HG03103 (cell line): ENCODE results near the gene CBX6.

ENCODE experiments used
- ATAC-seq: cut with Tn5 transposase; IDR thresholded peaks from one replicate; pipeline ENCODE4 v1.9.1; 2021; ENCODE audit warnings: low read depth; ENCODE audit not compliant: unreplicated experiment

CBX6 gene

DNA sequence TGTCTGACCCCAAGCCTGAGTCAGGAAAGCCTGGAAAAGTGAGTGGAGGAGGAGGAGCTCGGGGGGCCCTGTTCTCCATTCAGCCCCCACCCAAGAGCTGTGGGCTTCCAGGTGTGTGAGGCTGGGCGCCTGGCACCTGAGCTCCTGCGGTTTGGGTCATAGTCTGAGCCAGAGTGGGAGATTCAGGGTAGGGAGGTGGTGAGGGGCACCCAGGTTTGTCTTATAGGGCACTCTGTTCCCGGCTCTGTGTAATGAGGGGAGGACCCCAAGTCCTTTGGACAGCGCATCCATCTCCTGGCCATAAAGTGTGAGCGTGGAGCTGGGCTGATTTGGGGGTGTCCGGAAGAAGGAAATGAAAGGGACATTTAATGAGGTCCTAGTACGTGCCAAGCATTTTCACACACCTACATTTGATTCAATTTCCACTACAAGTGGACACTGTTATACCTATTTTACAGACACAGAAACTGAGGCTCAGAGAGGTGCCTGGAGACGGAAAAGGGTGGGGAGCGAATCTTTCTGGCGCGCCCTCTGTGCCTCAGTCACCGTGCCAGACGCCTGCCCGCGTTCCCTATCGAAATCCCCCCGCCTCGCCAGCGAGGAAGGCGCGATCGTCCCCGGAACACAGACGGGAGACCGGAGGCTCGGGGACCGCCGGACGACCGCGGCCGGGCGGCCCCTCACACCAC is 29.4 kb downstream of the CBX6 start:
- ATAC-seq, result no peak

DNA sequence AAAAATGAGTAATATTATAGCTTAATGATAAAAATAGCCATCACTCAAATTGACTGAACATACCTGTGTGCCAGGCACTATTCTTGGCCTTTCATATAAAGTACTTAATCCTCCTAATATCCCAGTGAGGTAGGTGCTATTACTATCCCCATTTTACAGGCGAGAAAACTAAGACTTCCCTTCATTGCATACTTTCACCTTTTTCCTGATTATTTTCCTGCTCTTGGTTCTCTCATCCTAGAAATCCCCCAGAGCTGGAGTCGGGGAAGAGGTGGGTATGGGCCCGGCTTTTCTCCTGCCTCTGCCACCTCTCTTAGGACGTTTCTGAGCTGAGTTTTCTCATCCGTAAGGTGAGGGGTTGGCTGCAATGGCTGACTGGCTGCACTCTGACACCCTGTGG is 30.4 kb downstream of the CBX6 start:
- ATAC-seq, result no peak

DNA sequence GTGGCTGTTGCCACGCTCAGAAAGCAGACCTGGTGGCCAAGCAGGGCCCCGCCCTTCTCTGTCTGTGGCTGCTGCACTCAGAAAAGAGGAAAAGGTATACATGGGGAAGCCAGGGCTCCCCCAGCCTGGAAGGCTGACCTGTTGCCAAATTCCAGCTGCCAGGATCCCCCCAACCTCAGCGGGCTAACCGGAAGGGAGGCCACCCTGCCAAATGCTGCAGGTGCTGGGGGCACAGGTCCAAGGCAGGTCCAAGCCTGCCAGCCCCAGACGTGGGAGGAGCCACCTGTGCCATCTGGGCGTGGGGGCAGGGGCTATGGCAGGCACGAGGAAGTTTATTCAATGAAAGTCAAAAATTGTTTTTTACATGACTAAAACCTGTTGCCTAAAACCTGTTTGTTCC is 30.8 kb downstream of the CBX6 start:
- no peak for ATAC-seq

DNA sequence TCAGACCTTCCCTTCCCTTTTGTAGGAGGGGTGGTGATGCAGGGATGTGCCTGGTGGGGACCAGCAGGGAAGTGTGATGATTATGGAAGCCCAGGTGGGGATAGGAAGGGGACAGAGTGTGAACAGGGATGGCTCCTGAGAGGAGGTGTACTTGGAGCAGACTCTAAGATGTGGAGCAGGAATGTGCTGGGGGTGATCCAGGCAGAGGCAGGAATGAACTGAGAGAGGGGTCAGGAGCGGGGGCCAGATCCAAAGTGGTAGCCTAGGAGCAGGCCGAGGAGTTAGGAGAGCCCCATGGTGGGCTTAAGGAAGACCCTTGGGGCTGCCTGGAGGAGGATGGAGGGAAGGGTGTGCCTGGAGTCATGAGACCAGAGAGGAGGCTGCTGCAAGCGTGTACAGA is 31.9 kb downstream of the CBX6 start:
- ATAC-seq, result no peak

DNA sequence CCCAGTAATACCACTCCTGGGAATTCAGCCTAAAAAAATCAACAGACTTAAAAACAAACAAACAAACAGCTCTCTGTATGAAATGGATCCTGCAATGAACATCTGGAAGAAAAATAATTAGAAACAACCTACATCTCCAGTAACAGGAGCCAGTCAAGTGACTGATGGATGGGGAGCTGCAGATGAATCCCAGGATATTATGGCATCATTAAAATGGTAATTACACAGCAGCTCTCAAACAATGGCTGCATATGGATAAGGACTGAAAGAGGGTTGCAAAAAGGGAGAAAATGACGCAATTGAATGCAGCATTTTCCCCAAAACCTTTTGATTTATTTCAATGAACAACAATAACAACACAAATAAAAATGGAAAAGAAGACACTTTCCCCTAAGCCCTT is 32.3 kb downstream of the CBX6 start:
- ATAC-seq, result no peak

DNA sequence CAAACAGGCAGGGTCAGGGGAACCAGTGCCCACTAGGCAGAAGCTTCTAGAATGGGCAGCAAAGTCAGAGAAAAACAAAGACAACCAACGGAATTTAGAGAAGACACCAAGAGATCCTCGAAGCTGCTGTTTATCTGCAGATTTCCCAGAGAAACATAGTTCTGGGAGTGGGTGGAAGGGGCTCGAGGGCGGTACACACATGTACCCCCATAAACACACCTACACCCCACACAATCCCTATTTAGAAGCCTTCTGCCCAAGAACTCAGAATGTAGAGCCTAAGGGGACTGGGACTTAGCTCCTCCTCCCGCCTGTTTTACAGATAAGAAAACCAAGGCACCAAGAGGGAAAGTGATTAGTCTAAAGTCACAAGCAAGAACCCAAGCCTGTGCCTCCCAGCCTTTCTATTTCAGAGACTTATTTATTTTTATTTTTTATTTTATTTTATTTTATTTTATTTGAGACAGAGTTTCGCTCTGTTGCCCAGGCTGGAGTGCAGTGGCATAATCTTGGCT is 34.5 kb downstream of the CBX6 start:
- no peak for ATAC-seq

DNA sequence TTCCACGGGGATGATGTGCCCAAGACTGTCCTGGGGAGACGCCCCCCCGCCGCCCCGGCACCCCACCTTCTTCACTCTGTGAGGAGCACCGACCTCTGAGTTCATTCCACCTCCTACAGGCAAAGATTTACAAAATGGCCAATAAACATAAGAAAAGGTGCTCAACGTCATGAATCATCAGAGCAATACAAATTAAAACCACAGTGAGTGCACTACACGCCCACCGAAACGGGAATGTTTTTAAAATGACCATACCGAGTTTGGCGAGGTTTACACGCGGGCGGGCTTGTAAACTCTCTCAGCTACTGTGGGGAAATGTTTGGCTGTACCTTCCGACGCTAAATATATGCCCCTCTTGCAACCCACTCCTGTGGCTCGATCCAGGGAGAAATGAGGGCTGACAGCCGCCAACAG is 36.1 kb downstream of the CBX6 start:
- ATAC-seq, result no peak

DNA sequence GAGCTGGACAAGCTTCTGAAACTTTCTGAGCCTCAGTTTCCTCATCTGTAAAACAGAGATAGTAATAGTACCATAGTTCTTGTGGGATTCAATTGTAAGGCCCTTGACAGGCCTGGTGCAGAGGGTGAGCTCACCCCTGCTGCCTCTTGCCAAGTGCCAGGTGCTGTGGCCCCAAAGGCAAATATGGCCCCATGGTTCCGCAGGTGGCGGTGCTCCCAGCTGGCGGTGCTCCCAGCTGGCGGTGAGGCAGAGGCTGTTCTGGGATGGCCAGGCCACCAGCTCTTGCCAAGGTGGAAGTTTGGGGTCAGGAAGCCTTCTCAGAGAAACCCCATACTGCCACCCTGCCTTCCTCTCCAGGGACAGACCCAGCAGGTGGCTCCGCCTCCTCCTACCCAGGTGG is 37.0 kb downstream of the CBX6 start:
- ATAC-seq, result no peak

DNA sequence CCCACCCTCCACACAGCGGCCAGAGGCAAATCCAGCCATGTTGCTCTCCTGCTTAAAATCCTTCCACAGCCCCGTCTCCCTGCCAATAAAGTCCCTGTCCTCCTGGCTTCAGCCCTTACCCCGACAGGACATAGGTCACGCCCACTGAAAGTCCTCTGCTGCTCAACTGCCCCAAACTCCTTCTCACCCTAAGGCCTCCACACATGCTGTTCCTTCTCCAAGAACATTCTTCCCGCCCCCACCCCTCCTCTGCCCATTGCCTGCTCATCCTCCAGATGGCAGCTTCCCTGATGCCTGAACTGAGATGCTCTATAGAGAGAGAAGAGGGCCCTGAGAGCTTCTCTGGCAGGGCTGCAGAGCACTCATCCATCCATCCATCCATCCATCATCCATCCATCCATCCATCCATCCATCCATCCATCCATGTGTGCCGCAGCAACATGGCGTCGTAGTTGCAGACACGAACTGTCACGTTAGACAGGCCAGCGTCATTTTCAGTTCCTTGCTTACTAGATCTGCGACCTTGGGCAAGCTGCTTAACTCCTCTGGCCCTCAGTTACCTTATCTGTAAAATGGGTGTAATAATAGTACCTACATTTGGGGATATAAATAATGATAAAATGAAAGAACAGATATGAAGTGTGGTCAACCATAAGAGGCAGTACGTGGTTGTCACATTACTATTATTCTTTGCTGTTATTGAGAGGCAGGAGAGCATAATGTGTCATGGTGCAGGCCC is 37.6 kb downstream of the CBX6 start:
- no peak for ATAC-seq

DNA sequence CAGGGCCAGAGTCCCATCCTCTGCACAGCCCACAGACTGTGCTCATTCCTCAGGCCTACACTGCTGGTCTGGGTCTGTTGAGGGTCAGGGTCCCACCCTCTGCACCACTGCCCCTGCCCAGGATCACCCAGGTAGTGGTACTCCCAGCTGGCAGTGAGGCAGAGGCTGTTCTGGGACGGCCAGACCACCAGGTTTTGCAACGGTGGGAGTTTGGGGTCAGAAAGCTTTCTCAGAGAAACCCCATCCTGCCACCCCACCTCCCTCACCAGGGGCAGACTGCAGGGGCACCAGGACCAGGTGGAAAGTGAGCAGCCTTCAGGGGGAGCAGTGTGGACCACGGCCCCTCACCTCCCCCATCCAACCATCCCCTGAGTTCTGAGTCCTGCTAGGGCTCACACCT is 39.0 kb downstream of the CBX6 start:
- ATAC-seq, result no peak

DNA sequence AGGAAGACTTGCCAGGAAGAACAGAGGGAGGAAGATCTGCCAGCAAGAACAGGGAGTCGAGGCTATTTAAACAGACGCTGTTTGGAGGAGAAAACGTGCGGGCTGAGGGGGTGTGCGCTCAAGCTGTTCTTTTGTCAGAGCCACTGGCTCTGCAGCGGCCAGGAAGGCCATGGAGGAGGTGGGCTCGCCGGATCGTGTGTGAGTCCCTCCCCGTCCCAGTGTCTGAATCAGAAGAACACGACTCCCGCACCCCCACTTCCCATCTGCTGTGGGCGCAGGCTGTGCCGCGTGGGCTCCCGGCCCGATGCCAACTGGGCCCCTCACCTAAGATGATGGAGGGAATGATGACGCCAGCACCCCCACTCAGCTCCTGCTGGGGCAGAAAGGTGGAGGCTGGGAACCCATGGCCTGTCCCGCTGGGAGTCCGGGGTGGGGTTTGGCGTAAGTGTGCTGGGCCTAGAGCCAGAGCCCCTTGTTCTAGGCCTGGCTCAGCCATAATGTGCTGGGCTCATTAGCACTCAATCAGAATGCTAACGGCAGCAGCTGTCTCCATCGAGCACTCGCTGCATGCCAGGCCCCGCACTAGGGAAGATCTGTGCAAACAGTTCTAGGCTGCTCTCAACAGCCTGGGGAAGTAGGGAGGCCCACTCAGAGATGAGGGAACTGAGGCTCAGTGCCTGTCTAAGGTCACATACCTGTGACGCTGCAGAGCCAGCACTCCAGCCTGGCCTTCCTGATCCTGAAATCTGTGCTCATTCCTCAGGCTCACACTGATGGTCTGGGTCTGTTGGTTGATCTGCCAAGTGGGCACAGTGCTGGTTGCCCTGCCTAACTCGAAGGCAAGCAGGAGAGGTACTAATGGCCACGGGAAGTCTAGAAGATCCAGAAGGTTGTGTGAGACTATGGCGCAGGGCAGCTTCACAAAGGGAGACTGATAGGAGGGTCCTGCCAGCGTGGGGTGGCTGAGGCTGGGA is 39.7 kb downstream of the CBX6 start:
- ATAC-seq, result no peak

DNA sequence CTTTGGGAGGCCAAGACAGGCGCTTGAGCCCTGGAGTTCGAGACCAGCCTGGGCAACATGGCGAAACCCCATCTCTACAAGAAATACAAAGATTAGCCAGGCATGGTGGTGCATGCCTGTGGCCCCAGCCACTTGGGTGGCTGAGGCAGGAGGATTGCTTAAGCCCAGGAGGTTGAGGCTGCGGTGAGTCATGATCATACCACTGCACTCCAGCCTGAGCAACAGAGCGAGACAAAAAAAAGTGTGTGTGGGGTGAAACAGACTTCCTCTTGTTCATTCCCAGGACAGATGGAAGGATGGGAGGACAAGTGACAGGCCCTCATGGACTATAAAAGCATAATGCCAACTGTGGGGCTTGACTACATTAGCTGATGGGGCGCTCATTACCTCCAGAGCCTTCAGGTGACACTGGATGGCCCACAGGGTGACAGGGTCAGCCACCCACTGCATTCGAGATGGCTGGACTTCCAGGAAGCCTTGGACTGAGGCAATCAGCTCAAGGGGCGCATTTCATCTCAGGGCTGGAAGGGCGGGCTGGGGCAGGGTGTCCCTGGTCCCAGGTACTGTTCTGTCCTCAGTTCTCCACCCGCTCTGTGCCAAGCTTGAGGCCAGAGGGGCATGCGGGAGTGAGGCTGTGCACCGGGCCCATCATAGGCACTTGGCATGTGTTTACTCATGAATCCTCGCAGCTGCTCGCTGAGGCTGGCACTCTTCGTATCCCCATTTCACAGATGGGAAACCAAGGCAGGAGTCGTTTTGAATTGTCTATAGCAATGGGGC is 40.7 kb downstream of the CBX6 start:
- no peak for ATAC-seq

DNA sequence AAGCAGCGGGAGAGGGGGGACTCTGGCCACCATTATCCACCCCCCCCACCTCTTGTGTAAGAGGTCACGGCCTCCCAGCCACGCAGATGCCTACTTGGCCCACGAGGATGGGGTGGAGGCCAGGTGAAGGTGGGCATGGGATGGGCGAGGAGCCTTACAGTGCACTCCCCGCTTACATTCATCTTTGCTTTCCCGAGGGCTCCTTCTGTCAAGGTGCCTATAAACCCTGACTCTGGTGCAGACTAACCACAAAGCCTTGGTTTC is 41.2 kb downstream of the CBX6 start:
- no peak for ATAC-seq

DNA sequence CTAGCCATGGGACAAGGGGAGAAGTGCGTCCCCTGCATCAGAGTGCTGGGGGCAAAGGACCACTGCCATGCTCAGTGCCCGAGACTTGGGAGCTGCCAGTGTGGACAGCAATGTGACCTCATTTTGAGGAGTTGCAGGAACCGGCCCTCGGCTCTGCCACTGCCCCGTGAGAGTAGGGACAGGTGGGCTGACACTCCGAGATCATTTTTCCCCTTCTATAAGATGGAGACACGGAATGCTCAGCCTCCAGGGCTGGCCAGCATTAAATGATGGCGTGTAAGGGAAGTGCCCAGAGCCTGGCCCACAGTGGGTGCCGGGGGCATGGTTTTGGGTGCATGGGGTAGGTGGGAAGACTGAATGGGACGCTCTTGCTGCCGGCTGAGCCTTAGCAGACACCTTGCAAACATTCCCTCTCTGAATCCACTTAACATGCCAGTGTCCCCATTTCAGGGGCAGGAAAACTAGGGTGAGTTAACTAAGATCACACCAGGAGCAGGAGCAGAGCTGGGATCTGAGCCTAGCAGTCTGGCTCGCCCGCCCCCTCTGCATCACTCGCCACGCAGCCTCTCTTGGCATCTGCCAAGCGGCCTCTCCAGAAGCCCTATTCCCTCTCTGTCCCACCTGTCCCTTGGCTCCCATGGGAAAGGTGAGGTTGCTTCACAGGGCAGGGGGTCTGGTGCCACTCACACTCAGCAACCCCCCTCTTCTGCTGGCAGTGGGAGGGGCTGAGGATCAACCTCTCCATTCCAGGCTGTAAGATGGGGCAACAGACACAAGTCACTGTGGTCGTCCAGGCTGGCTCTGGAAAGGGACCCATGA is 41.8 kb downstream of the CBX6 start:
- no peak for ATAC-seq

DNA sequence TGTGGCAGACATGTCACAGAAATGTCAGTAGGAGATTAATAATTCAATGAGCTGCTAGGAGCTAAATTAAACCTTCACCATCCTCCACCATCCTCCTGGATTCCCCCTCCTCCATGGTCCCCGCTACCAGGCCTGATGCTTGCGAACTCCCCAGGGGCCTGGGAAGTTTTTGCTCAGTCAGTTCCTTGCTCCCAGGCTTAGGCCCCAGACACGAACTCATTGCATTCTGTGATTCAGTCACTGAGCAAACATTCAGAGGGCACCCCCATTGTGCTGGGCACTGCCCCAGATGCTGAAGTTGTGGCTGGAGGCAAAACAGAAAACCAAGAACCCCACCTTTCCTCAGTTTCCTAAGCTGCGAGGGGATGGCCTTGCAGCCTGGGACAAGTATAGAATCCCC is 42.5 kb downstream of the CBX6 start:
- ATAC-seq, result no peak

DNA sequence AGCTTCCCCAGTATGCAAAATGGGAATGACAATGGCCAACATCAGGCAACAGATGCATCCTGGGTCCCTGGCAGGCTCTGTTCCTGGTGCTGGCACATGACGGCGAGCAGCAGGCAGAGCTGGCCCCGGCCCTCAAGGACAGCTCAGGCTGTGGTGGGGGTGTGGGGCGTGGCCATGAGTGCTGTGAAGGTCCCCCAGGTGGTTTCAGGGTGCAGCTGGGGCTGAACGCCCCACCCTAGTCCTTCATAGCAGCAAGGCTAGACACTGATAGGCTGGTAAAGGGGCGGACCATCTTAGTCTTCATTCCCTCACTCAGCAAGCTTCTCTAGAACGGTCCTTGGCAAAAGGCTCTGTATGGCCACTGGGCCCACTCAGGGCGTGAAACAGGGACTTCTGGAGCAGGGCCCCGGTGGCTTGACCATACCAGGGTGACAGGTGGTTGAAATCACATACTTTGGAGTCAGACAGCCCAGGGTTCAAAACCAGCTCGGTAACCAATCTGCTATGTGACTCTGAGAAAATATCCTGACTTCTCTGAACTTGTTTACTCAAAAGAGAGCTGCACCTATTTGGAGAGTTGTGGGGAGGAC is 43.3 kb downstream of the CBX6 start:
- ATAC-seq, result no peak

DNA sequence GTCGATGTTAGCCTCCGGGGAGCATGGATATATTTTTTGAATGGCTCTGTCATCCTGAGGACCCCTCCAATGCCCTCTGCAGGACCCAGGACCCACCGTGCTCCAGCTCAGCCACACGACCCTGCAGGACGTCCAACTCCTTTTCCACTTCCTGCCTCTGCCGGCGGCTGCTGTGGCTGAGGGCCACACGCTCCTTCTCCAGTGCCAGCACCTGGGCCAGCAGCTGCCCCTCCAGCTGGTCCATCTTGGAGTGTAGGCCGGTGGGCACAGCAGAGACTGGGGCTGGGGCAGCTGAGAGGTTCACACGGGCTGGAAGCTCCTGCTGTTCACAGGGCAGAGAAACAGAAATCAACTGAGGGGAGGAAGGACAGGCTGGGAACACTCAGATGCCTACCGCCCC is 43.8 kb downstream of the CBX6 start:
- ATAC-seq, result no peak

DNA sequence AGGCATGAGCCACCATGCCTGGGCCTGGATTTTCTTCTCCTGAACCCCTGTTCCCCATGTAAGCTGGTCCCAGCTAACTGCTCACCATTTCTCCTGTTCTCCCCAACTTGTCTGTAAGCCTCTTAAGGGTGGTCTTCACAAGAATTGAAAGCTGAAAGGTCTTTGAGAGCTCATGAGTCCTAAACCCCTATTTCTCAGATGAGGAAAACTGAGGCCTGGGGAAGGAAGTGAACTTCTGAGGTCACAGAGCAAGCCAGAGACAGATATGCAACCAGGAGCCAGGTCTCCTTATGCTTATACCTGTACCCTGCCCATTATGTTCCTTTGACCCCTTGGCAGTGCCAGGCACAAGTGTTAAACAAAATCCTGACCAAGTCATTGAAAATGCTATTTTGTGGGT is 44.5 kb downstream of the CBX6 start:
- ATAC-seq, result no peak

DNA sequence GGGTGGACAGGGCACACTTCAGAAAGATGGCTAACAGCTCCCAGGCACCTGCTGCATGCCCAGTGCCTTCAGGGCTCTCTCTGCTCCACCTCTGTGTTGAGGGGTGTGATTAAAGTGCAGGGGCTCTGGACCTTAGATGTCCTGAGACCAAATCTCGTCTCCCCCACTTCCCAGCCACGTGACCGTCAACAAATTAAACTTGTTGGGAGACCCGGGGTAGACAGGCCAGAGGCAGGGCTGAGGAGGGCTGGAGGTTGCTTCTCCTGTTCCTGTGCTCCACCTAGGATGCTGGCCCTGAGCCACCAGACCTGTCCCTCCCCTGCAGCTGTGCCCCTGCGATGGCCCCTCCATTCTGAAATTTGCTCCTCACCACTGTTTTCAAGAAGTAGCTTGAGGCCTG is 45.2 kb downstream of the CBX6 start:
- no peak for ATAC-seq
